ENCODE measurements around the gene PSMC3IP.

DNA sequence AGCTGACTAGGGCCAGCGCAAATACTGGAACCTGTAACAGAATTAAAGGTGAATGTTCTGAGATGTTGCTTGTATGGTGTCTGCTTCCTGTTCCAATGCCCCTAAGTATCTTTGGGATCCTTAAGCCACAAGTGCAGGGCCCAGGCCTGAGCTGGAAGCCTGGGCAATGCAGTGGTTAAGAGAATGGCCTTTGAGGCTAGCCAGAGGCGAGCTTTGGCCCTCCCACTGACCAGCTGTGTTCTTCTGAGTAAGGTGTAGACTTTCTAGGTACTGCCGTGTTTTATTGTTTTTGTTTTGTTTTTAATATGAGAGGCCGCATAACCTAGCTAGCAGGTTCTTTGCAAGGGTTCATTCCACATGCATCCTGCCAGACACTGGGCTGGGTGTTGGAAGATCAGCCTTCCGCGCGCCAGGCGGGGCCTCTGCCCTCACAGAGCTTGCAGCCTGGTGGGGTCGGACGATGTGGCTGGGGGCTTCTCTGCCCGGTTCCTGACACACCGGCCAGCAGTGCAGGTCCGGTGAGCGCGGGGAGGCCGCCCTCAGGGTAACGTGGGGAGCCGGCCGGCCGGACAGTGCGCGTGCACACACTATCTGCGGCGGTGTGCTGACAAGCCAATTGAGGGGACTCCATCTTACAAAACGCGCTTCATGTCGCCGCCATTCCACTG, 11.2 kb downstream of the PSMC3IP start:
- TF ChIP-seq, protein P1, sequence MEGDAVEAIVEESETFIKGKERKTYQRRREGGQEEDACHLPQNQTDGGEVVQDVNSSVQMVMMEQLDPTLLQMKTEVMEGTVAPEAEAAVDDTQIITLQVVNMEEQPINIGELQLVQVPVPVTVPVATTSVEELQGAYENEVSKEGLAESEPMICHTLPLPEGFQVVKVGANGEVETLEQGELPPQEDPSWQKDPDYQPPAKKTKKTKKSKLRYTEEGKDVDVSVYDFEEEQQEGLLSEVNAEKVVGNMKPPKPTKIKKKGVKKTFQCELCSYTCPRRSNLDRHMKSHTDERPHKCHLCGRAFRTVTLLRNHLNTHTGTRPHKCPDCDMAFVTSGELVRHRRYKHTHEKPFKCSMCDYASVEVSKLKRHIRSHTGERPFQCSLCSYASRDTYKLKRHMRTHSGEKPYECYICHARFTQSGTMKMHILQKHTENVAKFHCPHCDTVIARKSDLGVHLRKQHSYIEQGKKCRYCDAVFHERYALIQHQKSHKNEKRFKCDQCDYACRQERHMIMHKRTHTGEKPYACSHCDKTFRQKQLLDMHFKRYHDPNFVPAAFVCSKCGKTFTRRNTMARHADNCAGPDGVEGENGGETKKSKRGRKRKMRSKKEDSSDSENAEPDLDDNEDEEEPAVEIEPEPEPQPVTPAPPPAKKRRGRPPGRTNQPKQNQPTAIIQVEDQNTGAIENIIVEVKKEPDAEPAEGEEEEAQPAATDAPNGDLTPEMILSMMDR (IDR thresholded peaks at IDR 0.05): no peak
- TF ChIP-seq POLR2A (IDR thresholded peaks at IDR 0.05): no peak

Measured in body of pancreas (tissue), 4 donors.